A549 (cell line): ENCODE results near the gene ALPG. TPM values are rescaled to one million over a fixed set of nuclear protein-coding genes. Genes with fewer than 3 reads are reported as not detected.

Source experiments
- ATAC-seq, 2 experiments: fragments of 200-7000 bp in 1 of 2; fragments of >200 bp in 1 of 2; cut with Nextera tagmentation in 1 of 2; cut with Tn5 transposase in 1 of 2; 3 replicates each; pipeline versions ENCODE4 v1.8.0 to v1.9.1; 2018 to 2020; ENCODE audit warnings: mild to moderate bottlenecking in 1 of 2, moderate library complexity in 1 of 2
- CTCF ChIA-PET: fragments of 300-600 bp; sonication (Branson Sonifier 250); formaldehyde crosslinking; extraction: SDS; loops from one replicate; lab custom pipeline; 2021; ENCODE audit warnings: antibody characterized with exemption, inconsistent platforms; lab: Yijun Ruan, JAX
- POLR2A ChIA-PET: fragments of 350-600 bp; formaldehyde crosslinking; extraction: SDS; loops from one replicate; lab custom pipeline; 2021; ENCODE audit warnings: antibody characterized with exemption, inconsistent platforms; lab: Yijun Ruan, JAX
- DNase-seq, 2 experiments: peaks; one replicate each; pipeline versions ENCODE4 v3.0.0 to v3.0.0-alpha.2; 2011 to 2016; ENCODE audit warnings: low read depth in 1 of 2, low spot score in 1 of 2
- FAIRE-seq: peaks from 2 replicates; lab custom pipeline; 2011; peaks lifted over from hg19 to GRCh38; lab: Jason Lieb, UNC
- H3K27ac ChIP-seq, 2 experiments: fragments of >200 bp; sonication (Bioruptor Twin); formaldehyde crosslinking; 3 replicates each; pipeline ENCODE4 v1.5.1; 2016 to 2017
- H3K4me1 ChIP-seq: fragments of >200 bp; sonication (Bioruptor Twin); formaldehyde crosslinking; 3 replicates; pipeline ENCODE4 v1.6.1; 2016
- H3K4me2 ChIP-seq: fragments of >200 bp; sonication (Bioruptor Twin); formaldehyde crosslinking; 3 replicates; pipeline ENCODE4 v1.6.1; 2016
- H3K4me3 ChIP-seq: fragments of >200 bp; sonication (Bioruptor Twin); formaldehyde crosslinking; 3 replicates; pipeline ENCODE4 v1.5.1; 2016
- H3K9me3 ChIP-seq: fragments of >200 bp; sonication (Bioruptor Twin); formaldehyde crosslinking; 3 replicates; pipeline ENCODE4 v1.6.1; 2016
- CEBPB ChIP-seq, 2 experiments: fragments of >200 bp in 1 of 2; sonication (Bioruptor Twin) in 1 of 2; formaldehyde crosslinking in 1 of 2; IDR thresholded peaks; 2 replicates each; pipeline ENCODE4 v1.6.1; 2012 to 2016
- EHF ChIP-seq: fragments of 250-450 bp; sonication (Bioruptor Pico); IDR thresholded peaks from 2 replicates; pipeline ENCODE4 v1.5.0; 2020; ENCODE audit warnings: mild to moderate bottlenecking
- EP300 ChIP-seq, 2 experiments: fragments of >200 bp; sonication (Bioruptor Twin); formaldehyde crosslinking; IDR thresholded peaks; 2 replicates in 1 of 2; 3 replicates in 1 of 2; pipeline ENCODE4 v1.6.1; 2016 to 2017
- HEYL ChIP-seq: fragments of 250-450 bp; sonication (Bioruptor Pico); IDR thresholded peaks from 2 replicates; pipeline ENCODE4 v1.8.0; 2021; ENCODE audit warnings: mild to moderate bottlenecking, moderate library complexity
- MYC ChIP-seq: IDR thresholded peaks from 2 replicates; pipeline ENCODE4 v1.6.1; 2012; ENCODE audit warnings: mild to moderate bottlenecking, inconsistent platforms, low read length, improper control_type of control experiment, borderline replicate concordance
- NFE2L2 ChIP-seq: fragments of 150-350 bp; conservative IDR thresholded peaks from 2 replicates; pipeline ENCODE4 v1.6.1; 2014; ENCODE audit warnings: low read length
- NR3C1 ChIP-seq: fragments of >200 bp; sonication (Bioruptor Twin); formaldehyde crosslinking; IDR thresholded peaks from 3 replicates; pipeline ENCODE4 v1.6.1; 2017
- POLR2A ChIP-seq: IDR thresholded peaks from 2 replicates; pipeline ENCODE4 v1.6.1; 2012; ENCODE audit warnings: mild to moderate bottlenecking, low read length
- RFX5 ChIP-seq: fragments of 450-650 bp; IDR thresholded peaks from 2 replicates; pipeline ENCODE4 v1.7.1; 2014; ENCODE audit warnings: antibody characterized with exemption, mild to moderate bottlenecking, moderate library complexity
- WGBS: methylation state at CpG from one replicate; pipeline ENCODE4 v1.1.6; 2017; ENCODE audit errors: missing lambda C conversion rate; 5-methylcytosine and 5-hydroxymethylcytosine counted together
- polyA plus RNA-seq, 4 experiments: library from polyadenylated mRNA; depleted of rRNA in 3 of 4; stranded (reverse); fragments of >200 nt; fragmentation: RNase III in 1 of 4; extraction: RNeasy Plus Mini Kit Qiagen cat#74134 plus additional on column Dnase treatment in 1 of 4; gene quantifications; 2 replicates in 3 of 4; 3 replicates in 1 of 4; pipeline ENCODE4 v1.2.3, GENCODE V29; 2011 to 2017
- small RNA-seq, 6 experiments: library from RNA; depleted of rRNA; stranded (forward); fragments of <200 nt; gene quantifications; one replicate each; pipeline ENCODE3, GENCODE V24; 2012
- TF ChIP-seq, protein P1 (sequence below): fragments of >200 bp; sonication (Bioruptor Twin); formaldehyde crosslinking; IDR thresholded peaks from 3 replicates; pipeline ENCODE4 v1.6.1; 2016

ALPG gene
- polyA plus RNA-seq, 2 of the 4 experiments (the other 2 are of a cell fraction) = 0.04 to 0.18 TPM

DNA sequence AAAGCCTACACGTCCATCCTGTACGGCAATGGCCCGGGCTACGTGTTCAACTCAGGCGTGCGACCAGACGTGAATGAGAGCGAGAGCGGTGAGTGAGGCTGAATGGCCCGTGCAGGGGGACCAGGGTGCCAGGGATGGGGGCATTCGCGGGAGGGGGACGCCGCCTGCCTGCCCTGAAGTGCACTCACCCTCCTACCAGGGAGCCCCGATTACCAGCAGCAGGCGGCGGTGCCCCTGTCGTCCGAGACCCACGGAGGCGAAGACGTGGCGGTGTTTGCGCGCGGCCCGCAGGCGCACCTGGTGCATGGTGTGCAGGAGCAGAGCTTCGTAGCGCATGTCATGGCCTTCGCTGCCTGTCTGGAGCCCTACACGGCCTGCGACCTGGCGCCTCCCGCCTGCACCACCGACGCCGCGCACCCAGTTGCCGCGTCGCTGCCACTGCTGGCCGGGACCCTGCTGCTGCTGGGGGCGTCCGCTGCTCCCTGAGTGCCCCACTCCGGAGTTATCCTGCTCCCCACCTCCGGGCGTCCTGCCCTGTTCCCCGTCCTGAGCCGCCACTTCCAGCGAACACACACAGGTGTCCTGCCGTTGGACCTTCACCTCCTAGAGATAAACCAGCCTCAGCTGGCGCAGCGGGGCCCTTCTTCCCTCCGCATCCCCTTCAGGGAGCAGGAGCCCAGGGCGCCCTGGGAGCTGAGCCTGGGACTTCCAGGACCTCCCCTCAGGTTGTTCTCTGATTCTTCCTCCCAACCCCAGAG lies 52.2 kb downstream of the ALPG start:
- WGBS = 68% methylated on average over 32 of the region's 56 CpGs
- Histone ChIP-seq H3K4me1 (no peaks in the 10 kb centered on the region), H3K27ac (no peak overlapping the region)
- ATAC-seq (no peak), FAIRE-seq (no peak)
- CTCF ChIA-PET = interaction anchor here (1.2 to 2.3 kb wide), 3 partner anchors 11 to 61 kb away, joined by 5 to 7 read pairs (median 6); partner anchors contain the start of gene PRSS56
- no peak for TF ChIP-seq MYC
- TF ChIP-seq EHF (CRISPR knock-in tag) = no peak
- no peak for TF ChIP-seq POLR2A
- TF ChIP-seq NFE2L2 = no peak
- no peak for TF ChIP-seq HEYL (CRISPR knock-in tag)
- TF ChIP-seq RFX5 = no peak
- TF ChIP-seq, protein P1, sequence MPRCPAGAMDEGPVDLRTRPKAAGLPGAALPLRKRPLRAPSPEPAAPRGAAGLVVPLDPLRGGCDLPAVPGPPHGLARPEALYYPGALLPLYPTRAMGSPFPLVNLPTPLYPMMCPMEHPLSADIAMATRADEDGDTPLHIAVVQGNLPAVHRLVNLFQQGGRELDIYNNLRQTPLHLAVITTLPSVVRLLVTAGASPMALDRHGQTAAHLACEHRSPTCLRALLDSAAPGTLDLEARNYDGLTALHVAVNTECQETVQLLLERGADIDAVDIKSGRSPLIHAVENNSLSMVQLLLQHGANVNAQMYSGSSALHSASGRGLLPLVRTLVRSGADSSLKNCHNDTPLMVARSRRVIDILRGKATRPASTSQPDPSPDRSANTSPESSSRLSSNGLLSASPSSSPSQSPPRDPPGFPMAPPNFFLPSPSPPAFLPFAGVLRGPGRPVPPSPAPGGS = no peak
- TF ChIP-seq, all 56 proteins: peak for 0
- Histone ChIP-seq H3K9me3 (no peaks in the 10 kb centered on the region), H3K4me3 (no peak overlapping the region), H3K4me2 (no peak overlapping the region)
- POLR2A ChIA-PET = no interaction called here
- DNase-seq = no peak

DNA sequence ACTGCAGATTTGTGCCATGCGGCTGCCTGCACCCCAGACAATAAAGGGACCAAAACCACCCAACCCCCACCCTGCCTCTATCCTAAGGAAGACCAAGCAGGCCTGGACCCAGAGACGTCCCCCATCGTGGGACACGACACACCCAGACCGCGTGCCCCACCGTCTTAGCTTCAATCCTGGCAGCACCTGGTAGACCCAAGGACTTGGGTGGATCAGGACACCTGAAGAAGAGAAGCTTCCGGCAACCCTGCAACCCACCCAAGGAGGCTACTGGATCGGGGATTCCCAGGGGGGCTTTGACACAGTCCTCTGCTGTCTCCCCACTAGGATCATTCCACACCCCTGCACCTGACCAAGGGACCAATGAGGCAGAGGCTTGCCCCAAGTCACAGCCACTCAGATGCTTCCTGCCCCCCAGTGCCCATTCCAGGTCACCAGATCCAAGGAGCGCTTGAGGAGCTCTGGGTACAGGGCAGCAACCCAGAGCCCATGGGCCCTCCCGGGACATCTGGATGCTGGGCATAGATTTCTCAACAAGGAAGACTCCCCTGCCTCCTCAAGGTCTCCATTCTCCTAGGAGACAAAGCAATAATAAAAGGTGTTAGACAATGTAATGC lies 52.9 kb downstream of the ALPG start:
- TF ChIP-seq EP300 (IDR thresholded peaks at IDR 0.05) (no peak), CEBPB (IDR thresholded peaks at IDR 0.05) (no peak)
- Histone ChIP-seq H3K4me2 (no peak overlapping the region), H3K4me3 (no peak overlapping the region), H3K4me1 (no peaks in the 10 kb centered on the region), H3K27ac (no peak overlapping the region), H3K9me3 (no peaks in the 10 kb centered on the region)
- ATAC-seq (no peak), FAIRE-seq (no peak), DNase-seq (no peak)
- 70% methylated on average over 8 of the region's 11 CpGs for WGBS
- ChIA-PET CTCF (interaction anchor here (1.5 to 2.3 kb wide), 2 partner anchors 15 to 61 kb away, joined by 6 to 7 read pairs; partner anchors contain the start of gene PRSS56), POLR2A (no interaction called here)

DNA sequence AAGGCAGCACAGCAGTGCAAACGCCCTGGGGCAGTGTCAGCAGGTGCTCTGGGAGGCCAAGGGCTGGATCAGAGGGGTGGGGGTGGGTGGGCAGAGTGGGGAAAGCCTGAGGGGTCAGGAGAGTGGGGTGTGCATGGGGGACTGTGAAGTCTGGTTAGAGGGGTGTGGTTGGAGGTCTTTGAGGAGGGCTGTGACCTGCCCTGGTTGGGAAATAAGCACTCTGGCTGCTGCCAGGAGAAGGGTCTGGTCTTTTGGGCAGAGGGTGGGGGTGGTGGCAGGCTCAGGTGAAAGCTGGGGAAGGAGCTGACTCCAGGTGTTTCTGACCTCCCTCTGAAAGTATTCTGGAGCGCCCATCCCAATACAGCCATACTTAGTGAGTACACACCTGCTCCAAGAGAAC lies 53.5 kb downstream of the ALPG start:
- H3K4me2 ChIP-seq = no peak overlapping the region
- DNase-seq (no peak), ATAC-seq (no peak), FAIRE-seq (no peak)
- no peak overlapping the region for H3K4me3 ChIP-seq
- 38% methylated on average over 2 of the region's 2 CpGs for whole genome bisulfite sequencing
- TF ChIP-seq NR3C1 = no peak
- H3K4me1 ChIP-seq = no peaks in the 10 kb centered on the region
- no peaks in the 10 kb centered on the region for H3K9me3 ChIP-seq
- ChIA-PET CTCF (interaction anchor here (0.7 to 7.0 kb wide), 2 partner anchors 21 to 63 kb away, joined by 3 to 39 read pairs; partner anchors contain the start of gene PRSS56), POLR2A (no interaction called here)
- no peak overlapping the region for H3K27ac ChIP-seq

Small RNA genes lying within 50 kb of the gene (small RNA-seq; reads per million reads assigned to genes)
- 0 reads per million in 6 experiments for gene AC068134.4

Other genes starting within 250 kb of the ALPG start
- 0.05 and 0.10 TPM in 2 replicates for gene ALPP, start 28.1 kb upstream of the ALPG start, polyA plus RNA-seq (2011; rRNA removed)
- 0.18 to 0.31 TPM (median 0.18 TPM) in 3 replicates for gene ALPP, start 28.1 kb upstream of the ALPG start, polyA plus RNA-seq (2017; fragmentation: RNase III; extraction: RNeasy Plus Mini Kit Qiagen cat#74134 plus additional on column Dnase treatment)
- 0.05 and 0.11 TPM in 2 replicates for gene ALPI, start 49.3 kb downstream of the ALPG start, polyA plus RNA-seq (2011; rRNA removed)
- gene ALPI, start 49.3 kb downstream of the ALPG start, polyA plus RNA-seq (2017; fragmentation: RNase III; extraction: RNeasy Plus Mini Kit Qiagen cat#74134 plus additional on column Dnase treatment) = not detected in 3 replicates
- 0.18 and 0.29 TPM in 2 replicates for gene ECEL1, start 81.0 kb downstream of the ALPG start, polyA plus RNA-seq (2011; rRNA removed)
- gene ECEL1, start 81.0 kb downstream of the ALPG start, polyA plus RNA-seq (2017; fragmentation: RNase III; extraction: RNeasy Plus Mini Kit Qiagen cat#74134 plus additional on column Dnase treatment) = 0.10 to 0.13 TPM (median 0.12 TPM) in 3 replicates
- not detected in 2 replicates for gene PRSS56, start 113.5 kb downstream of the ALPG start, polyA plus RNA-seq (2011; rRNA removed)
- 0.07 TPM in 1 of 3 replicates, not detected in the others for gene PRSS56, start 113.5 kb downstream of the ALPG start, polyA plus RNA-seq (2017; fragmentation: RNase III; extraction: RNeasy Plus Mini Kit Qiagen cat#74134 plus additional on column Dnase treatment)
- gene CHRND, start 119.3 kb downstream of the ALPG start, polyA plus RNA-seq (2011; rRNA removed) = not detected in 2 replicates
- not detected in 3 replicates for gene CHRND, start 119.3 kb downstream of the ALPG start, polyA plus RNA-seq (2017; fragmentation: RNase III; extraction: RNeasy Plus Mini Kit Qiagen cat#74134 plus additional on column Dnase treatment)
- gene CHRNG, start 132.8 kb downstream of the ALPG start, polyA plus RNA-seq (2011; rRNA removed) = not detected in 2 replicates
- not detected in 3 replicates for gene CHRNG, start 132.8 kb downstream of the ALPG start, polyA plus RNA-seq (2017; fragmentation: RNase III; extraction: RNeasy Plus Mini Kit Qiagen cat#74134 plus additional on column Dnase treatment)
- gene TIGD1, start 143.7 kb downstream of the ALPG start, polyA plus RNA-seq (2011; rRNA removed) = 7.4 and 10.5 TPM in 2 replicates
- 5.7 to 5.9 TPM (median 5.7 TPM) in 3 replicates for gene TIGD1, start 143.7 kb downstream of the ALPG start, polyA plus RNA-seq (2017; fragmentation: RNase III; extraction: RNeasy Plus Mini Kit Qiagen cat#74134 plus additional on column Dnase treatment)
- gene EIF4E2, start 143.8 kb downstream of the ALPG start, polyA plus RNA-seq (2011; rRNA removed) = 49.1 and 51.4 TPM in 2 replicates
- gene EIF4E2, start 143.8 kb downstream of the ALPG start, polyA plus RNA-seq (2017; fragmentation: RNase III; extraction: RNeasy Plus Mini Kit Qiagen cat#74134 plus additional on column Dnase treatment) = 177 to 234 TPM (median 197 TPM) in 3 replicates
- 2.3 and 2.6 TPM in 2 replicates for gene EFHD1, start 226.8 kb downstream of the ALPG start, polyA plus RNA-seq (2011; rRNA removed)
- gene EFHD1, start 226.8 kb downstream of the ALPG start, polyA plus RNA-seq (2017; fragmentation: RNase III; extraction: RNeasy Plus Mini Kit Qiagen cat#74134 plus additional on column Dnase treatment) = 1.3 to 1.5 TPM (median 1.4 TPM) in 3 replicates